Measurements from ENCODE around the gene TUBB1. TPM values are rescaled to one million over a fixed set of nuclear protein-coding genes. Genes with fewer than 3 reads are reported as not detected.

TUBB1 gene
- total RNA-seq, 2 donors from 2014 or later: not detected

GRCh38 chr20:59047938-59048680, 28.9 kb downstream of the TUBB1 start:
- TF ChIP-seq, protein P1, sequence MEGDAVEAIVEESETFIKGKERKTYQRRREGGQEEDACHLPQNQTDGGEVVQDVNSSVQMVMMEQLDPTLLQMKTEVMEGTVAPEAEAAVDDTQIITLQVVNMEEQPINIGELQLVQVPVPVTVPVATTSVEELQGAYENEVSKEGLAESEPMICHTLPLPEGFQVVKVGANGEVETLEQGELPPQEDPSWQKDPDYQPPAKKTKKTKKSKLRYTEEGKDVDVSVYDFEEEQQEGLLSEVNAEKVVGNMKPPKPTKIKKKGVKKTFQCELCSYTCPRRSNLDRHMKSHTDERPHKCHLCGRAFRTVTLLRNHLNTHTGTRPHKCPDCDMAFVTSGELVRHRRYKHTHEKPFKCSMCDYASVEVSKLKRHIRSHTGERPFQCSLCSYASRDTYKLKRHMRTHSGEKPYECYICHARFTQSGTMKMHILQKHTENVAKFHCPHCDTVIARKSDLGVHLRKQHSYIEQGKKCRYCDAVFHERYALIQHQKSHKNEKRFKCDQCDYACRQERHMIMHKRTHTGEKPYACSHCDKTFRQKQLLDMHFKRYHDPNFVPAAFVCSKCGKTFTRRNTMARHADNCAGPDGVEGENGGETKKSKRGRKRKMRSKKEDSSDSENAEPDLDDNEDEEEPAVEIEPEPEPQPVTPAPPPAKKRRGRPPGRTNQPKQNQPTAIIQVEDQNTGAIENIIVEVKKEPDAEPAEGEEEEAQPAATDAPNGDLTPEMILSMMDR (conservative IDR thresholded peaks at IDR 0.05): no peak
- H3K9ac ChIP-seq (ENCODE audit: extremely low read depth, low read length, poor library complexity, severe bottlenecking): no peak overlapping the region
- no peak overlapping the region for H3K4me3 Mint-ChIP-seq
- H3K4me1 Mint-ChIP-seq: peaks cover under 1% of the 10 kb centered on the region
- H3K27me3 ChIP-seq (ENCODE audit: control insufficient read depth, insufficient read depth, low read length, poor library complexity, severe bottlenecking): peaks cover 7% of the 10 kb centered on the region
- no peaks in the 10 kb centered on the region for H3K9me3 ChIP-seq (ENCODE audit: control insufficient read depth, low read length)
- H3K36me3 ChIP-seq (ENCODE audit: control insufficient read depth, insufficient read depth, low read length): no peaks in the 10 kb centered on the region
- peaks cover 43% of the 10 kb centered on the region for H3K27me3 Mint-ChIP-seq (ENCODE audit: insufficient read depth)
- no peak overlapping the region for H3K4me3 ChIP-seq (ENCODE audit: low read length)
- no peaks in the 10 kb centered on the region for H3K9me3 Mint-ChIP-seq
- H3K36me3 Mint-ChIP-seq (ENCODE audit: low read depth): no peaks in the 10 kb centered on the region
- no peak overlapping the region for H3K27ac ChIP-seq (ENCODE audit: low read depth, low read length)
- no peak overlapping the region for H3K27ac Mint-ChIP-seq
- no peaks in the 10 kb centered on the region for H3K4me1 ChIP-seq (ENCODE audit: control insufficient read depth, insufficient read depth, low read length)
- 89% methylated on average over 4 to 5 of the region's 5 CpGs for WGBS, 2 experiments (ENCODE audit: insufficient coverage in 1 of 2, insufficient read length in 1 of 2)
- DNase-seq: no peak

DNA sequence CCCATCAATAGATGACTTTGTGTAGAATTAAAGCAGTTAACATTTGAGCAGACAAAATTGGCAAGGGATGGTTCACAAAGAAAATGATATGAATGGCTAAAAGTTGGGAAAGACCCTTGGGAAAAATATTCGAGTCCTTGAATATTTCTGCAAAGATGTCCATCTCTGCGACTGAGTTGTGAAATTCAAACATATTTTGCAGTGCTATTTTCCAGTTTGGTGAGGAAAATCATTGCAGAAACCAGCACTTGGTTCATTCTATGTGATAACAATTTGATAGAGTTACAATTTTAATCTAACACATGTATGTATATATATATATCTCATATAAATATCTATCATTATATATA, 29.4 kb downstream of the TUBB1 start:
- Mint-ChIP-seq H3K36me3 (ENCODE audit: low read depth) (no peaks in the 10 kb centered on the region), H3K4me3 (no peak overlapping the region), H3K27ac (no peak overlapping the region), H3K9me3 (no peaks in the 10 kb centered on the region), H3K27me3 (ENCODE audit: insufficient read depth) (peaks cover 41% of the 10 kb centered on the region), H3K4me1 (no peaks in the 10 kb centered on the region)
- TF ChIP-seq, protein P1 (conservative IDR thresholded peaks at IDR 0.05): no peak
- H3K4me3 ChIP-seq (ENCODE audit: low read length): no peak overlapping the region
- H3K27me3 ChIP-seq (ENCODE audit: control insufficient read depth, insufficient read depth, low read length, poor library complexity, severe bottlenecking): peaks cover 7% of the 10 kb centered on the region
- no peak for DNase-seq
- 78 to 92% methylated on average over 1 to 2 of the region's 2 CpGs for WGBS, 2 experiments (ENCODE audit: insufficient coverage in 1 of 2, insufficient read length in 1 of 2)
- no peaks in the 10 kb centered on the region for H3K36me3 ChIP-seq (ENCODE audit: control insufficient read depth, insufficient read depth, low read length)
- no peak overlapping the region for H3K9ac ChIP-seq (ENCODE audit: extremely low read depth, low read length, poor library complexity, severe bottlenecking)
- no peak overlapping the region for H3K27ac ChIP-seq (ENCODE audit: low read depth, low read length)
- no peaks in the 10 kb centered on the region for H3K4me1 ChIP-seq (ENCODE audit: control insufficient read depth, insufficient read depth, low read length)
- H3K9me3 ChIP-seq (ENCODE audit: control insufficient read depth, low read length): no peaks in the 10 kb centered on the region

- Histone ChIP-seq H3K9me3 (ENCODE audit: control insufficient read depth, low read length) (no peaks in the 10 kb centered on the region), H3K4me3 (ENCODE audit: low read length) (no peak overlapping the region), H3K27ac (ENCODE audit: low read depth, low read length) (no peak overlapping the region), H3K4me1 (ENCODE audit: control insufficient read depth, insufficient read depth, low read length) (no peaks in the 10 kb centered on the region), H3K27me3 (ENCODE audit: control insufficient read depth, insufficient read depth, low read length, poor library complexity, severe bottlenecking) (peaks cover 7% of the 10 kb centered on the region), H3K9ac (ENCODE audit: extremely low read depth, low read length, poor library complexity, severe bottlenecking) (no peak overlapping the region), H3K36me3 (ENCODE audit: control insufficient read depth, insufficient read depth, low read length) (no peaks in the 10 kb centered on the region)
- no peak overlapping the region for H3K27ac Mint-ChIP-seq
- DNase-seq: no peak
- H3K9me3 Mint-ChIP-seq: no peaks in the 10 kb centered on the region
- TF ChIP-seq, protein P1 (conservative IDR thresholded peaks at IDR 0.05): no peak
- WGBS, 2 experiments (ENCODE audit: insufficient coverage in 1 of 2, insufficient read length in 1 of 2): 100% methylated on average over 1 of the region's 1 CpG; no CpG with 5 or more reads in 1 of the 2 experiments
- no peak overlapping the region for H3K4me3 Mint-ChIP-seq
- H3K27me3 Mint-ChIP-seq (ENCODE audit: insufficient read depth): peaks cover 29% of the 10 kb centered on the region
- no peaks in the 10 kb centered on the region for H3K36me3 Mint-ChIP-seq (ENCODE audit: low read depth)
- no peaks in the 10 kb centered on the region for H3K4me1 Mint-ChIP-seq
Measured at GRCh38 chr20:59050437-59050836, 31.2 kb downstream of the TUBB1 start.
